Body of pancreas (tissue), 4 donors: ENCODE measurements around the gene MRPS27.

ENCODE experiments used
- CTCF ChIP-seq, 7 experiments: fragments of 450-650 bp in 4 of 7; fragments of 200-600 bp in 3 of 7; sonication (generic) in 3 of 7; IDR thresholded peaks; one replicate each; pipeline ENCODE4 v1.5.1; 2016 to 2019; ENCODE audit warnings: antibody characterized with exemption in 7 of 7
- POLR2A ChIP-seq, 3 donors: fragments of 450-650 bp; IDR thresholded peaks; one replicate each; pipeline ENCODE4 v1.6.1; 2016; ENCODE audit warnings: antibody characterized with exemption in 3 of 3, mild to moderate bottlenecking in 2 of 3

GRCh38 chr5:72358925-72359324 is 38.9 kb upstream of the MRPS27 start:
- TF ChIP-seq CTCF (IDR thresholded peaks at IDR 0.05): no peak
- TF ChIP-seq POLR2A (IDR thresholded peaks at IDR 0.05): no peak
